CD4-positive, alpha-beta T cell treated with Interleukin-6 at 100 ng/mL for 8 hours (primary cell): ENCODE data around the gene SLC25A23.
A peak's percentile ranks its signal among the peaks of the same experiment; 100 is the strongest.

Experiments used
- DNase-seq: peaks from one replicate; pipeline ENCODE4 v3.0.0-alpha.2; 2020; ENCODE audit warnings: mixed read lengths, low spot score

The SLC25A23 gene

GRCh38 chr19:6481541-6482342 is 22.1 kb upstream of the SLC25A23 start, which contains the start of gene DENND1C:
TSS of gene DENND1C (minus strand) at chr19:6481787. CDS start at chr19:6481695, 92 bp downstream.
- peak; percentile 75 for DNase-seq

DNA sequence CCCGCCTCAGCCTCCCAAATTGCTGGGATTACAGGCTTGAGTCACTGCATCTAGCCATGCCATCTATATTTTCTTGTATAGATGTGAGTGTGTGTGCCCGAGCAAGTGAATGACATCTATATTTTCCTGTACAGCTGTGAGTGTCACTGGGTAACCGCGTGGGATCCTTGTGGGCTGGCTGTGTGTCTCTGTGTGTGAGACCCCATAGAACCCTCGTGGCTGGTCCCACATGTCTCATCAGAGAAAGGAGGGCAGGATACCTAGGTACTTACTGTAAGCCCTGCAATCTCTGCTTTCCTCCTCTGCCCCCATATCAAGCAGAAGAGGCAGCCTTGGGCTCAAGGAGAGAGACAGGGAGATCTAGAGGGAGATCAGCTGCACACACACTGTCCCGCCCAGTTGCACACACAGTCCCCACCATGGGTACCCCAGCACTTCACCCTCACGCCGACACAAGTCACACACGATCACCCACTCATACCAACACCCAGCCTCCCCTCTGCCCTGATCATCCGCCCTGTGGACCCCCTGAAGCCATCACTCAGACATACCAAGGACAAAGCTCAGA is 21.3 kb upstream of the SLC25A23 start:
- no peak for DNase-seq

GRCh38 chr19:6479836-6480398 is 20.3 kb upstream of the SLC25A23 start:
- DNase-seq: no peak

- DNase-seq: no peak
Observed at GRCh38 chr19:6478815-6479214, 19.2 kb upstream of the SLC25A23 start.

GRCh38 chr19:6476896-6477431 is 17.4 kb upstream of the SLC25A23 start:
- no peak for DNase-seq

DNA sequence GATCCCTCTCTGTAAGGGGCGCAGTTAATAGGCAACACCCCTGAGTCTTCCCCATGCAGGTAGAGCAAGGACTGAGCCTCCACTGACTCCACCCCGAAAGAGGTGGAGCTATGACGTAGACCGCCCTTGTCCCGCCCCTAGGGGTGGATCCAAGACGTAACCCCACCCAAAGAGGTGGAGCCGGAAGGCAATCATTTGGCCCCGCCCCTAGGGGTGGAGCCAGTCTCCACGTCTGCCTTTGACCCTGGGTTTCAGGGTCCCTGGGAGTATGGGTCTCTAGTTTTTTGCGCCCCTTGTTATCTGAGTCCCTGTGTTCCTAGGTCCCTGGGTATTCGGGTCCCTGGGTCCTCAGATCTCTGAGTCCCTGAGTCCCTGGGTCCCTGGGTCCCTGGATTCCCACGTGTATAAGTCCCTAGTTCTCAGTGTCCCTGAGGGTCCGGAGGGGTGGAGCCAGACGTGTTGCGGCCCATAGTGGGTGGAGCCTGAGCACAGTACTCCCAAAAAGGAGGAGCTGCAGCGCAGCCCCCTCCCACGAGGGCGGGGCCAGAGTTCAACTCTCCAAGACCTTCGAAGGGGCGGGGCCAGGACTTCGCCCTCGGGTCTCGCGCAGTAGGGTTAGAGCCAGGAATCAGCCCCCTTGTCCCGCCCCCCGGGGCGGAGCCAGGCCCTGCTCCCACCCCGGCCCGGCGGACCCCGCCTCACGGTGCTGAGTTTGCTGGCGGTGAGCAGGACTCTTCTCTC is 16.7 kb upstream of the SLC25A23 start:
- no peak for DNase-seq

GRCh38 chr19:6475321-6476108 is 15.9 kb upstream of the SLC25A23 start:
- no peak for DNase-seq

DNA sequence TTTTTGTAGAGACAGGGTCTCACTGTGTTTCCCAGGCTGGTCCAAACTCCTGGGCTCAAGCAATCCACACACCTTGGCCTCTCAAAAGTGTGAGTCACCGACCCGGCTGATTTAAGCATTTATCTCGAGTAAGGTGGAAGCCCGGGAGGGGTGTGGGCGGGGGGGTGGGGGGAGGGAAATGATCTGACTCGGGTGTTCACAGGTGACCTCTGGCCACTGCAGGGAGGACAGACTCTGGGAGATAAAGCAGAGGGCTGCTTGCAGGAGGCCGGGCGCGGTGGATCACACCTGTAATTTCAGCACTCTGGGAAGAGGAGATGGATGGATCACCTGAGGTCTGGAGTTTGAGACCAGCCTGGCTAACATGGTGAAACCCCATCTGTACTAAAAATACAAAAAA is 14.1 kb upstream of the SLC25A23 start:
- no peak for DNase-seq

DNA sequence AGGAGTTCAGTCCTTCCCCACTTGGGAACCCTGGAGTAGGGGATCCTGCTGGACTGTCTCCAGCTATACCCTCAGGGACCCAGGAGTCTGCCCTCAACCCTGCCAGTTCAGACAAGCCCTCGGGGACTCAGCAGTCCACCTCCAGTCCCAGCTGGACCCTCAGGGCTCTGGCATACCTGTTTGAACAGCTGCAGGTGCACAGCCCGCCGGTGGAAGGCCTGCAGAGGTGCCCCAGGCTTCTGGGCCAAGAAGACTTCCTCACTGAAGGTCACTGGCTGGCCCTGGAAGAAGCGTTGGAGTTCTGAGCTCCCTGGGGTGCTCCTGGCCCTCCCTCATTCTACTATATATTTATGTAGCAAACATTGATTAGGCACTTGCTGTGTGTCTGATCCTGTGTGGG is 13.1 kb upstream of the SLC25A23 start:
- DNase-seq: no peak

- DNase-seq: no peak
Observed at GRCh38 chr19:6471076-6471475, 11.5 kb upstream of the SLC25A23 start.

- no peak for DNase-seq
Observed at GRCh38 chr19:6470173-6470572, 10.6 kb upstream of the SLC25A23 start.

DNA sequence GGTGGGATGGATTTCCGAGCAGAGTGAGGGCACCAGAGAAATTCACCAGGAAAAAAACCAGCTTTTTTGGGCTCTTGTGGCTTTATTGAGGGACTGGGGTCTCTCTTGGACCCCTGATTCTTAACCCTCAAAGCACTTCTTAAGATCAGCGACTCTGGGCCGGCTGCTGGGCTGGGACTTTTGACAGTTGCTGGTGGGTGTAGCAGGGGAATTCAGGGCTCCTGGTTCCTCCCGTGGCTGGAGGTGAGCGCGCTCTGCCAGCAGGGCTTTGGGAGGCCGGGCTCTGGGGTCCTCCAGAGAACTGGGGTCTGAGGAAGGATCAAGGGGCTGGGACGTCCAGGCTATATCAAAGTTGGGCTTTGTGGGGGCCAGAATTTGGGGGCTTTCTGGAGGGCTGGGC is 7.8 kb upstream of the SLC25A23 start:
- no peak for DNase-seq

- DNase-seq: no peak
Observed at GRCh38 chr19:6466526-6467248, 7.1 kb upstream of the SLC25A23 start.

DNA sequence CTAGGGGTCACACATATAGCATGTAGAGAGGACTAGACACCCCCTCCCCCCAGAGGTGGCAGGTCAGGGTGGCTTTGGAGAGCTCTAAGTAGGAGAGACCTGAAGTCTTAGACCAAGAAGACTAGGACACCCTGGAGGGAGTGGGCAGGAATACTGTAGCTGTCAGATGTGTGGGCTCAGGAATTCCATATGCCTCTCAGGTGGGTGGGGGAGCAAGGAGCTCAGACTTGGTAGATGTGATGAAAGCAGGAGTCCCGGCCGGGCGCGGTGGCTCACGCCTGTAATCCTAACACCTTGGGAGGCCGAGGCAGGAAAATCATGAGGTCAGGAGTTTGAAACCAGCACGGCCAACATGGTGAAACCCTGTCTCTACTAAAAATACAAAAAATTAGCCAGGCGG is 6.1 kb upstream of the SLC25A23 start:
- no peak for DNase-seq

DNA sequence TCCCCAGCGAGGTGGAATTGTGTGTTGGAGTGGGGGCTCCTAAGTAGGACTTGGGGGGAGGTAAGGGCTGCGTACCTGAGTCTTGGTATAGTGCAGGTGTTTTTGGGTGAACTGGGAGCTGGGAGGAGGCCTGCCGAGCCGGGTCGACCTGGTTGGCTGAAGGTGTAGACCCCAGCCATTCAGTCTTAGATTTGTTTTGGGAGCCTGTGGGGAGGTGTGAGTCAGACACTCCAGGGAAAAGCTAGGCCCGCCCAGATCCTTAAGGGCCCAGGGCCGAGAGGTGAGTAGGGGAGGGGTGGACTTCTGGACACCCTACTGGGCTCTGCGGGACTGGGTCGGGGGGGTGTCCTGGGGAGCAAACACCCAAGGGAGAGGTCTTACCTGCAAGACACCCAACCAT is 5.4 kb upstream of the SLC25A23 start:
- no peak for DNase-seq

DNA sequence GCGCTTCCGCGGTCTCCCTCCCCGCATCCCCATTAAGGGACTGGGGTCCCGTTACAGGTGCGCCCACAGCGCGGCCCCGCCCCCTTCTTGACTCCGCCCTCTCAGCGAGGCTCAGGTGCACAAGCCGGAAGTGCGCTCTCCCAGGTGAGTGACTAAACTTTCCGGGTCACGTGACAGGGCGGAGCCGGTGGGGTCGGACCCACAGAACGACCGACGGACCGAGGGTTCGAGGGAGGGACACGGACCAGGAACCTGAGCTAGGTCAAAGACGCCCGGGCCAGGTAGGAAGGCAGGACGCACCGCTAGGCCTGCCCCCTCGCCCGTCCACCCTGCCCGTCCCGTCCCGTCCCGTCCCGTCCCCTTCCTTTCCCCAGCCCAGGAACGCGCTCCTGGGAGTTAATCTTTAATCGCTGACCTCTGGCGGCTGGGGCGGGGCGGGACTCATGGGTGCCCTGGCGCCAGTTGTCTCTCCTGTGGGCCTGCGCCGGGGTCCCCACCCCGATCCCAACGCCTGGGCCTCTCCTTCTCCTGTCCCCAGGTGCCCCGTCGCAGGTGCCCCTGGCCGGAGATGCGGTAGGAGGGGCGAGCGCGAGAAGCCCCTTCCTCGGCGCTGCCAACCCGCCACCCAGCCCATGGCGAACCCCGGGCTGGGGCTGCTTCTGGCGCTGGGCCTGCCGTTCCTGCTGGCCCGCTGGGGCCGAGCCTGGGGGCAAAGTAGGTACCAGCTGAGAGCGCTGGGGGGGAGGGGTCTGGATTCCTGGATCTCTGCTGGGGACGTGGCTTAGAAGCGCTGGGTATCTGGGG is 4.7 kb upstream of the SLC25A23 start, which contains the start of gene CRB3:
CRB3 (plus strand) TSS at position 202 of the 804 bp plus-strand sequence; CDS start at position 633, 431 bp downstream.
- DNase-seq: peak; percentile 61

DNA sequence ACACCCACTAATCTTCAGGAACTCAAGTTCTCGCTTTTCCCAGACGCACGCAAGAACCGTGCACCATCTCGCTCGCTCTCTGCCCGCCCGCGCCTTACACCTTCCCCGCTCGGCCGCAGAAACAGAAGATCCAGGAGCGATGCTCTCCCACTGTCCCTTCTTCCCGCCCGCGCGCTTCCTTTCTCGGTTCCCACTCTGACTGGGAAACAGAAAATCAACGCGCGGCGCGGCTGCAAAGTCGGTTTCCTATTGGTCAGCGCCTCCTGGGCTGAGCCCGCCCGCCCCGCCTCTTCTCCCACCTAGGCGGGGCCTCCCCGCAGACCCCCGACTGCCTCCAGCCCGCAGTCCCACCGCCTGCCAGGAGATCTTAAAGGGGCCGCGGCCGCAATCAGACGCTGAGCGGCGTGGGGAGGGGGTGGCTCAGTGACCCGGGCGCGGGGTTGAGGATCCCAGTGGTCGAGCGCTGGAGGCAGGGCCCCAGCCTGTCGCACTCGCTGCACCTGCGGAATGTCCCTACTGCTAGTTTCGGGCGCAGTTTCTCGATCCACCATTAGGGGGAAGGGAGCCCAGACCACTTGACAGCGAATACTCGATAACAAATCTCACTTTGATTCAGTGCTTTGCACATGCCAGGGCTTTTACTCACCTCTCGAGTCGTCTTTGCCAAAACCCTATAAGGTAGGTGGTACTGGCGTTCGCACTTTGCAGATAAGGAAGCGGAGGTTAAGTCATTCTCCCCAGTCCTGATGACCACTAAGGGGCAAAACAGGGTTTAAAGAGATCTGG is 700 bp upstream of the SLC25A23 start:
- peak; percentile 94 for DNase-seq

GRCh38 chr19:6458695-6459261 is 814 bp downstream of the SLC25A23 start:
- DNase-seq: no peak
